Caco-2 (cell line): ENCODE measurements around the gene TPO. TPM values are rescaled to one million over a fixed set of nuclear protein-coding genes. Genes with fewer than 3 reads are reported as not detected.
"Not testable (repeated sequence)": the region's sequence is repeated elsewhere in the genome, so short reads cannot be mapped to it uniquely, and the experiment has no call there.

ENCODE experiments used
- BruUV-seq: library from RNA; stranded (reverse); fragments of 400-500 nt; replicated peaks from 2 replicates; lab custom pipeline; 2021; lab: Mats Ljungman, UMichigan
- CTCF ChIA-PET: fragments of 300-600 bp; sonication (Branson Sonifier 250); formaldehyde crosslinking; loops from one replicate; lab custom pipeline; 2022; ENCODE audit warnings: antibody characterized with exemption; lab: Charles Lee
- POLR2A ChIA-PET: fragments of 300-600 bp; sonication (Branson Sonifier 250); formaldehyde crosslinking; loops from one replicate; lab custom pipeline; 2022; ENCODE audit warnings: antibody characterized with exemption; lab: Charles Lee
- DNase-seq, 2 experiments: peaks; one replicate each; pipeline versions ENCODE4 v3.0.0 to v3.0.0-alpha.2; 2020 to 2022
- H3K27me3 ChIP-seq: replicated peaks from 2 replicates; pipeline ENCODE4 v1.6.0; 2011; ENCODE audit warnings: low read length; ENCODE audit not compliant: control insufficient read depth, insufficient read depth
- H3K36me3 ChIP-seq: 2 replicates; pipeline ENCODE4 v1.5.1; 2011; ENCODE audit warnings: low read length; ENCODE audit not compliant: control insufficient read depth, insufficient read depth
- H3K4me1 ChIP-seq: fragments of 250-450 bp; sonication (Bioruptor Pico); 2 replicates; pipeline ENCODE4 v1.5.1; 2020; ENCODE audit warnings: mild to moderate bottlenecking
- H3K4me3 ChIP-seq: 2 replicates; pipeline ENCODE4 v1.5.1; 2011; ENCODE audit warnings: low read depth, mild to moderate bottlenecking, control low read depth, low read length
- H3K9me3 ChIP-seq: fragments of 250-450 bp; sonication (Bioruptor Pico); 2 replicates; pipeline ENCODE4 v1.5.1; 2020; ENCODE audit warnings: mild to moderate bottlenecking, moderate library complexity
- H3K27ac Mint-ChIP-seq: one replicate; pipeline ENCODE4 v1.8.0; 2022; ENCODE audit warnings: mixed read lengths; ENCODE audit not compliant: unreplicated experiment
- H3K27me3 Mint-ChIP-seq: one replicate; pipeline ENCODE4 v1.8.0; 2022; ENCODE audit warnings: mixed read lengths; ENCODE audit not compliant: insufficient read depth, unreplicated experiment
- H3K36me3 Mint-ChIP-seq: one replicate; pipeline ENCODE4 v1.8.0; 2022; ENCODE audit warnings: mild to moderate bottlenecking, mixed read lengths; ENCODE audit not compliant: insufficient read depth, unreplicated experiment
- H3K4me1 Mint-ChIP-seq: one replicate; pipeline ENCODE4 v1.8.0; 2022; ENCODE audit warnings: low read depth, mixed read lengths; ENCODE audit not compliant: unreplicated experiment
- H3K4me3 Mint-ChIP-seq: one replicate; pipeline ENCODE4 v1.8.0; 2022; ENCODE audit warnings: mild to moderate bottlenecking, moderate library complexity, mixed read lengths; ENCODE audit not compliant: unreplicated experiment
- H3K9me3 Mint-ChIP-seq: one replicate; pipeline ENCODE4 v1.8.0; 2022; ENCODE audit warnings: mixed read lengths; ENCODE audit not compliant: unreplicated experiment
- CTCF ChIP-seq, 2 experiments: fragments of 200-600 bp in 1 of 2; IDR thresholded peaks; 1 replicate in 1 of 2; 2 replicates in 1 of 2; pipeline versions ENCODE4 v1.5.1 to v1.8.0; 2011 to 2022; ENCODE audit warnings: antibody characterized with exemption in 1 of 2, control low read depth in 1 of 2, inconsistent platforms in 1 of 2, low read depth in 1 of 2, low read length in 1 of 2, mild to moderate bottlenecking in 1 of 2, moderate library complexity in 1 of 2; ENCODE audit not compliant: insufficient read depth in 1 of 2, severe bottlenecking in 1 of 2, unreplicated experiment in 1 of 2
- intact Hi-C: fragments of 100-400 bp; cut with micrococcal nuclease; formaldehyde crosslinking; loops from one replicate; pipeline ENCODE4 v1.10.0; 2022; ENCODE audit not compliant: unreplicated experiment
- total RNA-seq: library from RNA; stranded (reverse); gene quantifications from 2 replicates; pipeline ENCODE4 v1.2.3, GENCODE V29; 2022

TPO gene
- total RNA-seq, 1 experiment from 2014 or later, result not detected

- H3K27me3 Mint-ChIP-seq, result peaks cover 19% of the 10 kb centered on the region
- H3K4me1 Mint-ChIP-seq, result no peaks in the 10 kb centered on the region
Observed at GRCh38 chr2:1414121-1414520, 858 bp downstream of the TPO start.

GRCh38 chr2:1414901-1415300 is 1.6 kb downstream of the TPO start:
- CTCF ChIA-PET, H3K4me1 ChIP-seq, H3K36me3 ChIP-seq, H3K27me3 ChIP-seq, H3K4me1 Mint-ChIP-seq, H3K27ac Mint-ChIP-seq, intact Hi-C loops, H3K9me3 Mint-ChIP-seq, POLR2A ChIA-PET, BruUV-seq, DNase-seq, H3K9me3 ChIP-seq, H3K4me3 ChIP-seq, H3K4me3 Mint-ChIP-seq, H3K36me3 Mint-ChIP-seq: not testable (repeated sequence)
- peaks cover 19% of the 10 kb centered on the region for H3K27me3 Mint-ChIP-seq

More at GRCh38 chr2:1414121-1414520, 858 bp downstream of the TPO start:
- CTCF ChIA-PET, result no interaction called here
- Mint-ChIP-seq H3K4me3 (no peak overlapping the region), H3K9me3 (no peaks in the 10 kb centered on the region), H3K27ac (no peak overlapping the region), H3K36me3 (no peaks in the 10 kb centered on the region)
- POLR2A ChIA-PET, result no interaction called here
- TF ChIP-seq CTCF (IDR thresholded peaks at IDR 0.05; ENCODE audit: insufficient read depth in 1 of 2, low read depth in 1 of 2, low read length in 1 of 2, severe bottlenecking in 1 of 2, unreplicated experiment in 1 of 2), result no peak
- no peaks in the 10 kb centered on the region for H3K4me1 ChIP-seq
- no TSS peak for BruUV-seq
- DNase-seq, result no peak
- H3K36me3 ChIP-seq, result no peaks in the 10 kb centered on the region
- no peaks in the 10 kb centered on the region; the same call in 1 of the 2 replicates for H3K27me3 ChIP-seq
- no peak overlapping the region for H3K4me3 ChIP-seq
- intact Hi-C loops, result no loop called here
- no peaks in the 10 kb centered on the region for H3K9me3 ChIP-seq

GRCh38 chr2:1415501-1415900 is 2.2 kb downstream of the TPO start:
- Mint-ChIP-seq H3K27ac (no peak overlapping the region), H3K9me3 (no peaks in the 10 kb centered on the region), H3K4me3 (no peak overlapping the region), H3K4me1 (no peaks in the 10 kb centered on the region), H3K27me3 (peaks cover 20% of the 10 kb centered on the region), H3K36me3 (no peaks in the 10 kb centered on the region)
- no peak for DNase-seq
- intact Hi-C loops, result no loop called here
- no peak overlapping the region for H3K4me3 ChIP-seq
- no TSS peak for BruUV-seq
- H3K36me3 ChIP-seq, result no peaks in the 10 kb centered on the region
- CTCF ChIA-PET, result no interaction called here
- POLR2A ChIA-PET, result no interaction called here
- H3K27me3 ChIP-seq, result no peaks in the 10 kb centered on the region
- no peaks in the 10 kb centered on the region for H3K4me1 ChIP-seq
- TF ChIP-seq CTCF (IDR thresholded peaks at IDR 0.05; ENCODE audit: insufficient read depth in 1 of 2, low read depth in 1 of 2, low read length in 1 of 2, severe bottlenecking in 1 of 2, unreplicated experiment in 1 of 2), result no peak
- no peaks in the 10 kb centered on the region for H3K9me3 ChIP-seq

GRCh38 chr2:1418566-1418965 is 5.3 kb downstream of the TPO start:
- peaks cover 11% of the 10 kb centered on the region for H3K27me3 Mint-ChIP-seq
- no peaks in the 10 kb centered on the region for H3K9me3 Mint-ChIP-seq
- intact Hi-C loops, result no loop called here
- Histone ChIP-seq H3K36me3 (no peaks in the 10 kb centered on the region), H3K4me3 (no peak overlapping the region), H3K9me3 (no peaks in the 10 kb centered on the region), H3K27me3 (no peaks in the 10 kb centered on the region), H3K4me1 (no peaks in the 10 kb centered on the region)
- CTCF ChIA-PET, result no interaction called here
- H3K4me1 Mint-ChIP-seq, result no peaks in the 10 kb centered on the region
- no peaks in the 10 kb centered on the region for H3K36me3 Mint-ChIP-seq
- BruUV-seq, result no TSS peak
- POLR2A ChIA-PET, result no interaction called here
- no peak for TF ChIP-seq CTCF (IDR thresholded peaks at IDR 0.05; ENCODE audit: insufficient read depth in 1 of 2, low read depth in 1 of 2, low read length in 1 of 2, severe bottlenecking in 1 of 2, unreplicated experiment in 1 of 2)
- H3K27ac Mint-ChIP-seq, result no peak overlapping the region
- no peak overlapping the region for H3K4me3 Mint-ChIP-seq
- DNase-seq, result no peak
